ENCODE measurements around the gene ANGPTL2. TPM values are rescaled to one million over a fixed set of nuclear protein-coding genes. Genes with fewer than 3 reads are reported as not detected.

The ANGPTL2 gene
- total RNA-seq, 1 donor from 2014 or later = not detected

GRCh38 chr9:127102788-127103187 is 19.6 kb downstream of the ANGPTL2 start:
- Mint-ChIP-seq H3K27me3 (ENCODE audit: low read depth) (peaks cover 3% of the 10 kb centered on the region), H3K36me3 (ENCODE audit: low read depth) (no peaks in the 10 kb centered on the region), H3K9me3 (no peaks in the 10 kb centered on the region), H3K4me1 (ENCODE audit: low read depth) (no peaks in the 10 kb centered on the region), H3K27ac (no peak overlapping the region), H3K4me3 (ENCODE audit: low read depth) (no peak overlapping the region)
- no peak for DNase-seq (ENCODE audit: low spot score)
- intact Hi-C loops (cut with micrococcal nuclease) = no loop called here

- peaks cover 3% of the 10 kb centered on the region for H3K27me3 Mint-ChIP-seq (ENCODE audit: low read depth)
- no peaks in the 10 kb centered on the region for H3K9me3 Mint-ChIP-seq
- DNase-seq (ENCODE audit: low spot score) = no peak
- H3K36me3 Mint-ChIP-seq (ENCODE audit: low read depth) = no peaks in the 10 kb centered on the region
- intact Hi-C loops (cut with micrococcal nuclease) = no loop called here
- no peak overlapping the region for H3K4me3 Mint-ChIP-seq (ENCODE audit: low read depth)
- H3K27ac Mint-ChIP-seq = no peak overlapping the region
- H3K4me1 Mint-ChIP-seq (ENCODE audit: low read depth) = no peaks in the 10 kb centered on the region
Observed at GRCh38 chr9:127102176-127102575, 20.3 kb downstream of the ANGPTL2 start.

- H3K36me3 Mint-ChIP-seq (ENCODE audit: low read depth) = no peaks in the 10 kb centered on the region
Observed at GRCh38 chr9:127099664-127100063, 22.8 kb downstream of the ANGPTL2 start.

GRCh38 chr9:127098916-127099553 is 23.4 kb downstream of the ANGPTL2 start:
- intact Hi-C loops (cut with micrococcal nuclease) = no loop called here
- no peaks in the 10 kb centered on the region for H3K4me1 Mint-ChIP-seq (ENCODE audit: low read depth)
- no peak overlapping the region for H3K4me3 Mint-ChIP-seq (ENCODE audit: low read depth)
- no peaks in the 10 kb centered on the region for H3K9me3 Mint-ChIP-seq
- H3K27me3 Mint-ChIP-seq (ENCODE audit: low read depth) = peaks cover 3% of the 10 kb centered on the region
- no peak overlapping the region for H3K27ac Mint-ChIP-seq
- DNase-seq (ENCODE audit: low spot score) = no peak
- H3K36me3 Mint-ChIP-seq (ENCODE audit: low read depth) = no peaks in the 10 kb centered on the region

More at GRCh38 chr9:127099664-127100063, 22.8 kb downstream of the ANGPTL2 start:
- H3K27ac Mint-ChIP-seq = no peak overlapping the region
- H3K4me3 Mint-ChIP-seq (ENCODE audit: low read depth) = no peak overlapping the region
- H3K9me3 Mint-ChIP-seq = no peaks in the 10 kb centered on the region
- intact Hi-C loops (cut with micrococcal nuclease) = no loop called here
- no peaks in the 10 kb centered on the region for H3K4me1 Mint-ChIP-seq (ENCODE audit: low read depth)
- no peak for DNase-seq (ENCODE audit: low spot score)
- H3K27me3 Mint-ChIP-seq (ENCODE audit: low read depth) = peaks cover 3% of the 10 kb centered on the region

- H3K27me3 Mint-ChIP-seq (ENCODE audit: low read depth) = peaks cover 3% of the 10 kb centered on the region
- no peaks in the 10 kb centered on the region for H3K9me3 Mint-ChIP-seq
- H3K27ac Mint-ChIP-seq = no peak overlapping the region
- H3K4me1 Mint-ChIP-seq (ENCODE audit: low read depth) = no peaks in the 10 kb centered on the region
- no peak for DNase-seq (ENCODE audit: low spot score)
- intact Hi-C loops (cut with micrococcal nuclease) = no loop called here
- H3K4me3 Mint-ChIP-seq (ENCODE audit: low read depth) = no peak overlapping the region
- no peaks in the 10 kb centered on the region for H3K36me3 Mint-ChIP-seq (ENCODE audit: low read depth)
Observed at GRCh38 chr9:127097683-127098082, 24.8 kb downstream of the ANGPTL2 start.

- DNase-seq (ENCODE audit: low spot score) = no peak
- Mint-ChIP-seq H3K4me3 (ENCODE audit: low read depth) (no peak overlapping the region), H3K27me3 (ENCODE audit: low read depth) (peaks cover 3% of the 10 kb centered on the region), H3K9me3 (no peaks in the 10 kb centered on the region), H3K27ac (no peak overlapping the region), H3K4me1 (ENCODE audit: low read depth) (no peaks in the 10 kb centered on the region), H3K36me3 (ENCODE audit: low read depth) (no peaks in the 10 kb centered on the region)
- intact Hi-C loops (cut with micrococcal nuclease) = no loop called here
Observed at GRCh38 chr9:127096208-127096607, 26.2 kb downstream of the ANGPTL2 start.

GRCh38 chr9:127095411-127095810 is 27.0 kb downstream of the ANGPTL2 start:
- no peak for DNase-seq (ENCODE audit: low spot score)
- Mint-ChIP-seq H3K4me1 (ENCODE audit: low read depth) (no peaks in the 10 kb centered on the region), H3K4me3 (ENCODE audit: low read depth) (no peak overlapping the region), H3K36me3 (ENCODE audit: low read depth) (no peaks in the 10 kb centered on the region), H3K27ac (no peak overlapping the region), H3K27me3 (ENCODE audit: low read depth) (peaks cover 3% of the 10 kb centered on the region), H3K9me3 (no peaks in the 10 kb centered on the region)
- intact Hi-C loops (cut with micrococcal nuclease) = no loop called here

GRCh38 chr9:127093319-127094020 is 29.0 kb downstream of the ANGPTL2 start:
- H3K4me1 Mint-ChIP-seq (ENCODE audit: low read depth) = no peaks in the 10 kb centered on the region
- no peaks in the 10 kb centered on the region for H3K36me3 Mint-ChIP-seq (ENCODE audit: low read depth)
- DNase-seq (ENCODE audit: low spot score) = no peak
- H3K27me3 Mint-ChIP-seq (ENCODE audit: low read depth) = peaks cover 3% of the 10 kb centered on the region
- H3K9me3 Mint-ChIP-seq = no peaks in the 10 kb centered on the region
- H3K27ac Mint-ChIP-seq = no peak overlapping the region
- no peak overlapping the region for H3K4me3 Mint-ChIP-seq (ENCODE audit: low read depth)
- intact Hi-C loops (cut with micrococcal nuclease) = no loop called here

GRCh38 chr9:127092041-127092608 is 30.3 kb downstream of the ANGPTL2 start:
- H3K9me3 Mint-ChIP-seq = no peaks in the 10 kb centered on the region
- no peak overlapping the region for H3K27ac Mint-ChIP-seq
- intact Hi-C loops (cut with micrococcal nuclease) = no loop called here
- H3K4me1 Mint-ChIP-seq (ENCODE audit: low read depth) = no peaks in the 10 kb centered on the region
- no peaks in the 10 kb centered on the region for H3K27me3 Mint-ChIP-seq (ENCODE audit: low read depth)
- H3K36me3 Mint-ChIP-seq (ENCODE audit: low read depth) = no peaks in the 10 kb centered on the region
- no peak overlapping the region for H3K4me3 Mint-ChIP-seq (ENCODE audit: low read depth)
- no peak for DNase-seq (ENCODE audit: low spot score)

GRCh38 chr9:127091526-127091925 is 30.9 kb downstream of the ANGPTL2 start:
- no peak for DNase-seq (ENCODE audit: low spot score)
- Mint-ChIP-seq H3K27ac (no peak overlapping the region), H3K9me3 (no peaks in the 10 kb centered on the region), H3K27me3 (ENCODE audit: low read depth) (peaks cover 4% of the 10 kb centered on the region), H3K4me3 (ENCODE audit: low read depth) (no peak overlapping the region), H3K36me3 (ENCODE audit: low read depth) (no peaks in the 10 kb centered on the region), H3K4me1 (ENCODE audit: low read depth) (no peaks in the 10 kb centered on the region)
- intact Hi-C loops (cut with micrococcal nuclease) = no loop called here

GRCh38 chr9:127090341-127090985 is 32.0 kb downstream of the ANGPTL2 start:
- Mint-ChIP-seq H3K27ac (no peak overlapping the region), H3K36me3 (ENCODE audit: low read depth) (no peaks in the 10 kb centered on the region), H3K27me3 (ENCODE audit: low read depth) (peaks cover 10% of the 10 kb centered on the region), H3K9me3 (no peaks in the 10 kb centered on the region), H3K4me1 (ENCODE audit: low read depth) (no peaks in the 10 kb centered on the region), H3K4me3 (ENCODE audit: low read depth) (no peak overlapping the region)
- DNase-seq (ENCODE audit: low spot score) = no peak
- intact Hi-C loops (cut with micrococcal nuclease) = no loop called here

GRCh38 chr9:127089631-127090081 is 32.8 kb downstream of the ANGPTL2 start:
- no peak overlapping the region for H3K27ac Mint-ChIP-seq
- no peaks in the 10 kb centered on the region for H3K36me3 Mint-ChIP-seq (ENCODE audit: low read depth)
- no peaks in the 10 kb centered on the region for H3K4me1 Mint-ChIP-seq (ENCODE audit: low read depth)
- intact Hi-C loops (cut with micrococcal nuclease) = no loop called here
- DNase-seq (ENCODE audit: low spot score) = no peak
- peaks cover 13% of the 10 kb centered on the region for H3K27me3 Mint-ChIP-seq (ENCODE audit: low read depth)
- no peaks in the 10 kb centered on the region for H3K9me3 Mint-ChIP-seq
- no peak overlapping the region for H3K4me3 Mint-ChIP-seq (ENCODE audit: low read depth)

Measured in activated T-helper 2 cell treated with anti-CD3 and anti-CD28 coated beads, Interferon-gamma antibody, Interleukin-2, Interleukin-4, amounts not matched to agents 10 μg/mL and 5 μg/mL and 100 μg/mL, durations not matched to agents 14 hours and 24 hours and 36 hours (primary cell).